Breast epithelium (tissue), 4 donors: Measurements from ENCODE around the gene IDH3A. TPM values are rescaled to one million over a fixed set of nuclear protein-coding genes. Genes with fewer than 3 reads are reported as not detected.

ENCODE experiments used
- DNase-seq, 2 donors: peaks; one replicate each; pipeline ENCODE4 v3.0.0-alpha.2; 2019; ENCODE audit warnings: low spot score in 2 of 2
- H3K27ac ChIP-seq, 2 donors: fragments of 200-600 bp; sonication (generic) in 1 of 2; one replicate each; pipeline ENCODE4 v1.5.1; 2016 to 2019; ENCODE audit warnings: mild to moderate bottlenecking in 1 of 2
- H3K27me3 ChIP-seq, 2 donors: fragments of 200-600 bp; sonication (generic) in 1 of 2; one replicate each; pipeline versions ENCODE4 v1.5.1 to v1.6.0; 2017 to 2019; ENCODE audit warnings: control low read depth in 1 of 2, mild to moderate bottlenecking in 1 of 2
- H3K36me3 ChIP-seq: fragments of 200-600 bp; one replicate; pipeline ENCODE4 v1.5.1; 2019
- H3K4me1 ChIP-seq, 2 donors: fragments of 200-600 bp; sonication (generic); one replicate each; pipeline ENCODE4 v1.5.1; 2016 to 2019; ENCODE audit warnings: control low read depth in 1 of 2
- H3K4me3 ChIP-seq, 3 donors: fragments of 200-600 bp; sonication (generic); 1 replicate in 2 of 3; 2 replicates in 1 of 3; pipeline ENCODE4 v1.5.1; 2016 to 2019; ENCODE audit warnings: mild to moderate bottlenecking in 3 of 3, moderate library complexity in 2 of 3
- H3K9me3 ChIP-seq, 2 donors: fragments of 200-600 bp; sonication (generic) in 1 of 2; one replicate each; pipeline ENCODE4 v1.5.1; 2016 to 2019; ENCODE audit warnings: control low read depth in 1 of 2
- POLR2A ChIP-seq: fragments of 450-650 bp; IDR thresholded peaks from one replicate; pipeline ENCODE4 v1.6.1; 2016; ENCODE audit warnings: antibody characterized with exemption, mild to moderate bottlenecking, moderate library complexity
- POLR2AphosphoS5 ChIP-seq, 3 donors: sonication (generic); formaldehyde crosslinking; IDR thresholded peaks; one replicate each; pipeline ENCODE4 v1.6.1; 2017; ENCODE audit warnings: antibody characterized with exemption in 3 of 3
- intact Hi-C: fragments of 100-400 bp; cut with DNase I; formaldehyde crosslinking; loops from one replicate; pipeline ENCODE4 v1.15.1; 2023; ENCODE audit warnings: low total_unique reads
- total RNA-seq, 3 donors: library from RNA; depleted of rRNA; stranded (reverse); fragments of >200 nt; gene quantifications; one replicate each; pipeline ENCODE4 v1.1.0, GENCODE V29; 2016
- TF ChIP-seq, protein P1 (sequence below), 3 donors: fragments of 450-650 bp; IDR thresholded peaks; one replicate each; pipeline ENCODE4 v1.5.1; 2016 to 2017; ENCODE audit warnings: antibody characterized with exemption in 3 of 3, mild to moderate bottlenecking in 3 of 3, moderate library complexity in 3 of 3

Gene IDH3A
- total RNA-seq, 3 donors from 2014 or later, result 44.2 to 63.2 (median 52.0) TPM

GRCh38 chr15:78205856-78206255 lies 56.7 kb downstream of the IDH3A start:
- TF ChIP-seq, protein P1, sequence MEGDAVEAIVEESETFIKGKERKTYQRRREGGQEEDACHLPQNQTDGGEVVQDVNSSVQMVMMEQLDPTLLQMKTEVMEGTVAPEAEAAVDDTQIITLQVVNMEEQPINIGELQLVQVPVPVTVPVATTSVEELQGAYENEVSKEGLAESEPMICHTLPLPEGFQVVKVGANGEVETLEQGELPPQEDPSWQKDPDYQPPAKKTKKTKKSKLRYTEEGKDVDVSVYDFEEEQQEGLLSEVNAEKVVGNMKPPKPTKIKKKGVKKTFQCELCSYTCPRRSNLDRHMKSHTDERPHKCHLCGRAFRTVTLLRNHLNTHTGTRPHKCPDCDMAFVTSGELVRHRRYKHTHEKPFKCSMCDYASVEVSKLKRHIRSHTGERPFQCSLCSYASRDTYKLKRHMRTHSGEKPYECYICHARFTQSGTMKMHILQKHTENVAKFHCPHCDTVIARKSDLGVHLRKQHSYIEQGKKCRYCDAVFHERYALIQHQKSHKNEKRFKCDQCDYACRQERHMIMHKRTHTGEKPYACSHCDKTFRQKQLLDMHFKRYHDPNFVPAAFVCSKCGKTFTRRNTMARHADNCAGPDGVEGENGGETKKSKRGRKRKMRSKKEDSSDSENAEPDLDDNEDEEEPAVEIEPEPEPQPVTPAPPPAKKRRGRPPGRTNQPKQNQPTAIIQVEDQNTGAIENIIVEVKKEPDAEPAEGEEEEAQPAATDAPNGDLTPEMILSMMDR (IDR thresholded peaks at IDR 0.05), result no peak
- TF ChIP-seq POLR2A, result no peak
- TF ChIP-seq POLR2AphosphoS5 (IDR thresholded peaks at IDR 0.05), result no peak
- H3K4me1 ChIP-seq, result no peaks in the 10 kb centered on the region

GRCh38 chr15:78206326-78207109 lies 57.4 kb downstream of the IDH3A start:
- Histone ChIP-seq H3K4me1 (no peaks in the 10 kb centered on the region), H3K27ac (no peak overlapping the region), H3K9me3 (no peaks in the 10 kb centered on the region), H3K27me3 (no peaks in the 10 kb centered on the region), H3K4me3 (no peak overlapping the region), H3K36me3 (no peaks in the 10 kb centered on the region)
- DNase-seq, result peak in 1 of 2 donors; percentile 8
- intact Hi-C loops, result no loop called here
- TF ChIP-seq, protein P1 (IDR thresholded peaks at IDR 0.05), result no peak
- TF ChIP-seq POLR2A (no peak), POLR2AphosphoS5 (IDR thresholded peaks at IDR 0.05) (no peak)

More at GRCh38 chr15:78205856-78206255, 56.7 kb downstream of the IDH3A start:
- Histone ChIP-seq H3K9me3 (no peaks in the 10 kb centered on the region), H3K4me3 (no peak overlapping the region), H3K27ac (no peak overlapping the region), H3K27me3 (peaks cover 0 to 5% of the 10 kb centered on the region in 2 donors), H3K36me3 (no peaks in the 10 kb centered on the region)
- DNase-seq, result peak; percentile 2 to 43
- intact Hi-C loops, result no loop called here

- H3K27ac ChIP-seq, result no peak overlapping the region
- no peak overlapping the region for H3K4me3 ChIP-seq
- no peaks in the 10 kb centered on the region for H3K36me3 ChIP-seq
- no peaks in the 10 kb centered on the region for H3K4me1 ChIP-seq
- intact Hi-C loops, result no loop called here
- TF ChIP-seq POLR2A (no peak), POLR2AphosphoS5 (IDR thresholded peaks at IDR 0.05) (no peak)
- TF ChIP-seq, protein P1 (IDR thresholded peaks at IDR 0.05), result no peak
- DNase-seq, result peak; percentile 10 to 45
- no peaks in the 10 kb centered on the region for H3K27me3 ChIP-seq
- H3K9me3 ChIP-seq, result no peaks in the 10 kb centered on the region
Observed at GRCh38 chr15:78207110-78207458, 57.9 kb downstream of the IDH3A start.

DNA sequence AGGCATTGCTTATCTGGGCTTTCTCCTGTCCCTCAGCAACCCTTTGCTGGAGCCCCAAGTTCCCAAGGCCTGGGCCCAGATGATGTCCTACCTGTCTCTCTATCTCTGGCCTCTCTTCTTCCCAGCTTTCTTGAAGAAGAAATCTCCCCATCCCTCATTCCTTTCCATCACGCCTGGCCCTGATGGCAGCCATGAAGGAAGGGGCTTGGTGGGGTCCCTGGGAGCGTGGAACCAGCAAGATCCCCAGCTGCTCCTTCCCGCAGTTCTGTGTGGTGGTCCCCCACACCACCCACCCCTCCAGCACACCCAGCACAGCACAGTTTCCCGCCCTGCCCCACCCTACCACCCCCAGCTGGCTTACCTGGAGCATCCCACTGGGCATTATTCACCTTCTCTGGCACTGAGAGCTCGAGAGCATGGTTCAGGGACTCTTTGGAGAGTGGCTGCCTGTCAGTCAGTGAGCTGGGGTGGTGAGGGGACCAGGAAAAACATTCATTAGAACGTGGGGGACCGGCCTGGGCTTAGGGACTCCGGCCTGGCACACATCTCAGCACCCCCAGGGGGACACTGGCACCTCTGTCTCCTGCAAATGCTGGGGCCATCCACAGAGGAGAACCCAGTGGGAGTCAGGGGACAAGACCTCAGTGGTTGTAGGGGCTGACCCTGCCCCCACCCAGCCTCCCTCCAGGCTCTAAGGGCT lies 58.6 kb downstream of the IDH3A start:
- Histone ChIP-seq H3K27me3 (peaks cover 0 to 3% of the 10 kb centered on the region in 2 donors), H3K4me3 (no peak overlapping the region), H3K27ac (no peak overlapping the region), H3K4me1 (no peaks in the 10 kb centered on the region), H3K9me3 (no peaks in the 10 kb centered on the region), H3K36me3 (no peaks in the 10 kb centered on the region)
- peak in 1 of 2 donors; percentile 27 for DNase-seq
- intact Hi-C loops, result no loop called here
- TF ChIP-seq, protein P1 (IDR thresholded peaks at IDR 0.05), result no peak
- TF ChIP-seq POLR2AphosphoS5 (IDR thresholded peaks at IDR 0.05) (no peak), POLR2A (no peak)

DNA sequence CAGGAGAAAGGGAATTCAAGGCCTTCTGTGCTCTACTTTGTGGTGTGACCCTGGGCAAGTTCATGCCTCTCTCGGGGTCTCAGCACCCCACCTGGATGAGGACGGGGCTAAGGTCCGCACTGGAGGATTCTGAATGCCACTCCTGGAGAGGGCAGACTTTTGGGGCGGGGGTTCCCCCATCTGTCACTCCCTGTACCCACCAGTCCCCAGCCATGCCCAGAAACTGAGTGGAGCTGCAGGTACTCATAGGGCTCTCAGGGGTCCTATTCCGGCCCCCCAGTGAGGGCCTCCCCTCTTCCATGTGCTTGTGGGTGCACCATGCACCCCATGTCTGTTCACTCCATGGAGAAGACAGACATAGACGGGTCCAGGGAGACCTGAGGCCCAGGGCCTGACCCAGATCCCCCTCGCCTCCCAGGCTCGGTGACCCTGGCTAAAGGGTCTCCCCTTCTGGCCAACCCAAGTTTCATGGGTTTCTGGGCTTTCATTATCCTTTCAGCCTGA lies 59.2 kb downstream of the IDH3A start:
- Histone ChIP-seq H3K36me3 (no peaks in the 10 kb centered on the region), H3K4me3 (no peak overlapping the region), H3K4me1 (no peaks in the 10 kb centered on the region), H3K9me3 (no peaks in the 10 kb centered on the region), H3K27ac (no peak overlapping the region), H3K27me3 (peaks cover 0 to 3% of the 10 kb centered on the region in 2 donors)
- DNase-seq, result peak in 1 of 2 donors; percentile 47
- TF ChIP-seq POLR2A, result no peak
- TF ChIP-seq POLR2AphosphoS5 (IDR thresholded peaks at IDR 0.05), result no peak
- TF ChIP-seq, protein P1 (IDR thresholded peaks at IDR 0.05), result no peak
- intact Hi-C loops, result no loop called here
